Activated CD4-positive, alpha-beta T cell treated with anti-CD3 and anti-CD28 coated beads for 48 hours (primary cell): ENCODE measurements around the gene SAXO1.
"Not testable (repeated sequence)": the region's sequence is repeated elsewhere in the genome, so short reads cannot be mapped to it uniquely, and the experiment has no call there.

Experiments
- DNase-seq: peaks from one replicate; pipeline ENCODE4 v3.0.0-alpha.2; 2020

The SAXO1 gene

DNA sequence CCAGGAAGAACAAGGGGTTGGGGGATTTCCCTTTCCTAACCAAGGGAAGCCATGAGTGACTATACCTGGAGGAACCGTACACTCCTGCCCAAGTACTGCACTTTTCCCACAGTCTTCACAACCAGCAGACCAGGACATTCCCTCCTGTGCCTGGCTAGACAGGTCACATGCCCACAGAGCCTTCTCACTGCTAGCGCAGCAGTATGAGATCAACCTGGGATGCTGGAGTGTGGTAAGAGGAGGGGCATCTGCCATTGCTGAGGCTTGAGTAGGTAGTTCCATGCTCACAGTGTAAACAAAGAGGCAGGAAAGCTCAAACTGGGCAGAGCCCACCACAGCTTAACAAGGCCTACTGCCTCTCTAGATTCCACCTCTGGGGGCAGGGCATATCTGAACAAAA lies 35.9 kb downstream of the SAXO1 start:
- no peak for DNase-seq

DNA sequence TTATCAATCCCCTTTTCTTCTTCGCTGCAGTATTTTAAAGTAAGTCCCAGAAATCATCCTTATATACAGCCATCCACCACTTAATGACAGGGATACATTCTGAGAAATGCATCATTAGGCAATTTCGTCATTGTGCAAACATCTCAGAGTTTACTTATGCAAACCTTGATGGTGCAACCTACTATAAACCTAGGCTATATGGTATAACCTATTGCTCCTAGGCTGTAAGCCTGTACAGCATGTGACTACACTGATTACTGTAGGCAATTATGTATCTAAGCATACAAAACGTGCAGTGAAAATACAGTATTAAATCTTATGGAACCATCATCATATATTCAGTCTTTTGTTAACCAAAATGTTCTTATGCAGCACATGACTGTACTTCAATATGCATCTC lies 36.8 kb downstream of the SAXO1 start:
- DNase-seq = no peak

DNA sequence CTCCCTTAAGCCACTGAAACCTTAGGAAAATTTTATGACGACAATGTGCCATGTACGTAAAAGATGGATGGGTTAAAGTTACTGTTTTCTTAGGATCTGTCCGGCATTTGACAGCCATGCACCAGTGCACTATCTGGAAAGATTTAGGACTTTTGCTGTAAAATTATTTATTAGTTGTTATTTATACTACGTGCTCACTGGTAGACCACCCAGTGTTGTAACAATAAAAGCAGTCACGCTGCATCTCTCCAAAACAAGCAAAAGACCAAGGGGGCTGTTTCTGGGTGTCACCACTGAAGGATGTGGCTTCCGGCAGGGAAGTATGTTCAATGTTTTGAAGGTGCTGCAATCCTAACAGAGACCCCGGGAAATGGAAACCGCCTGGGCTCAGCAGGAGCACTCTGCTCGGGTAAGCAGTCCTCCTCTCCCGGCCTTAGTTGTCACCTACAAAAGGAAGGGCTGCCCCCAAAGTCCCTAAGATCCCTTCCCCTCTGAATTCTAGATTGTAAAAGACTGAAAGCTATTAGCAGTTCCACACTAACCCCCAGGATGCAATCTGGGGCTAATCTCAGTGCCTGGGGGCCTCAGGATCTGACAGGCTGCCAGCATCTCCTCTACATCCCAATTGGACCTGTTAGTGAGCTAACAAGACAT lies 38.6 kb downstream of the SAXO1 start:
- no peak for DNase-seq

DNA sequence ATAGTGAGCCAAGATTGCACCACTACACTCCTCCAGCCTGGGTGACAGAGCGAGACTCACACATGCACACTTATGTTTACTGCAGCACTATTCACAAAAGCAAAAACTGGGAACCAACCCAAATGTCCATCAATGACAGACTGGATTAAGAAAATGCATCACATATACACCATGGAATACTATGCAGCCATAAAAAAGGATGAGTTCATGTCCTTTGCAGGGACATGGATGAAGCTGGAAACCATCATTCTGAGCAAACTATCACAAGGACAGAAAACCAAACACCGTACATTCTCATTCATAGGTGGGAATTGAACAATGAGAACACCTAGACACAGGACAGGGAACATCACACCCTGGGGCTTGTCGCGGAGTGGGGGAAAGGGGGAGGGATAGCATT lies 41.8 kb downstream of the SAXO1 start:
- not testable (repeated sequence) for DNase-seq

DNA sequence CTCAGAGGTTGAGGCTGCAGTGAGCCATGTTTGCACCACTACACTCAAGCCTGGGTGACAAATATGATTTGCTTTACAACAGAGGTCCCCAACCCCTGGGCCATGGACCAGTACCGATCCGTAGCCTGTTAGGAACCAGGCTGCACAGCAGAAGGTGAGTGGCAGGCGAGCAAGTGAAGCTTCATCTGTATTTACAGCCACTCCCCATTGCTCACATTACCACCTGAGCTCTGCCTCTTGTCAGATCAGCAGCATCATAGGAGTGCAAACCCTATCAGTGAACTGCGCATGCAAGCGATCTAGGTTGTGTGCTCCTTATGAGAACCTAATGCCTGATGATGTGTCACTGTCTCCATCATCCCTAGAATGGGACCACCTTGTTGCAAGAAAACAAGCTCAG lies 42.5 kb downstream of the SAXO1 start:
- DNase-seq = no peak

DNA sequence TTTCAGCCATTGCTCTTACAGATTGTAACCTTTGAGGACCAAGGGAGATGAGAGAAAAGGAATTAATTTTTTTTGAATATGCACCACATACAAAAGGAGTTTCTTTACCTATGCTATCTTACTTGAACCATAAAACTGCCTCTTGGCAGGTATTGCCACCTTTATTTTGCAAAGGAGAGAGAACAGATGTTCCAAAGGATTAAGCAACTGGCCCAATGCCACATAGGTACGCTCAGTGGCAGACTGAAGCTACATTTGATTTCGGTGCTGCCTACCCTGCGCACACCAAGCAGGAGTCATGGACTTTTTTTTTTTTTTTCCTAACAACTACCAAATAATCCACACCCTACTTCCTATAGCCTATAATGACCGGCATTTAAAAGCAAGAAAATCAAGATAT lies 43.1 kb downstream of the SAXO1 start:
- no peak for DNase-seq

DNA sequence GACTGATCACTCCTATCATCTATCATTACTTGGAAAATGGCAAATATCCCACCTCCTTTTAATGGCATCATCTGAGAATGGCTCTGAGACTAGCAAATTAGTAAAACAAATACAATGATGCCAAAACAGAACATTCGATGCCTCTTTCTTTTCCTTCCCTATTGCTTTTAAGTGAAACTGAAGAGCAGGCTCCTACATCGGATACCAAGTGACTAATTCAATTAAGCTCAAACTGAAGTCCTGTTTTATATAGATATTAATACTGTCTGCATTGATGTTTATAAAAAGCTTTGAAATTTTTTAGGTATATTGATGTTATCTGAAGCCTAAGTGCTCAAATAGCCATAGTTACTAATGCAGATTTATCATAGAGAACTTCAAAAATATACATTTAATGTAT lies 43.9 kb downstream of the SAXO1 start:
- no peak for DNase-seq

DNA sequence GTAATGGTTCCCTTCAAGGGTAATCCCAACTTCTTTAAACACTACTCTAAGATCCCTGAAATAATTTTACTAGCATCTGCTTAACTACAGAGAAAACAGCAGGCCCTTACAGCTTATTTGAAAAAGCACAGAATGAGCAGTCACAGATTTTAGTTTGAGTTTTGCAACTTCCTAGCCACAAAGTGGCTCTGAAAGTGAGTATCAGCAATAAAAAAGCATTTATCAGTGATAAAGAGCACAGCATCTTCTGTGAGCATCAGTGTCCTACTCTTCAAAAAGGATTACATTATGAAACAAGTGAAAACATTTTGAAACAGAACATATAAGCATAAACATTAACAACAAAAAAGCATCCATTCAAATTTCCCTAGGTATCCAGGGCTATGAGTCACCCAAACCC lies 45.0 kb downstream of the SAXO1 start:
- no peak for DNase-seq

DNA sequence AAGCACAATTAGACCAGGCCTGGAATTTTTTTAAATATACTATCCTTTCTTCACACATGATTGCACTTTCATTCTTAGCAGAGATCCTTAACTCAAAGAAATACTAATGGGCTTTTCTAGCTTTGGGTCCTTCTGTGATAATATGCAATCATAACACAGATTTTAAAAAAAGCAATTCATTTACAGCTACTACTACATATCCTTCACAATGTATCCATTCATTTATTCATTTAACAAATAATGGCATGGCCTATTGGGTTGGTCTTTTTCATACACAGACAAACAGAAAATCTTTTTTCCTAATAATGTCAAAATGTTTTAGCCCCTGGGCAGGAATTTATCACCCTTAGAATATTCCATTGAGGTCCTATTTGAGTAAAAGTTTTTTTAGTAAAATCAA lies 47.0 kb downstream of the SAXO1 start:
- DNase-seq = no peak

DNA sequence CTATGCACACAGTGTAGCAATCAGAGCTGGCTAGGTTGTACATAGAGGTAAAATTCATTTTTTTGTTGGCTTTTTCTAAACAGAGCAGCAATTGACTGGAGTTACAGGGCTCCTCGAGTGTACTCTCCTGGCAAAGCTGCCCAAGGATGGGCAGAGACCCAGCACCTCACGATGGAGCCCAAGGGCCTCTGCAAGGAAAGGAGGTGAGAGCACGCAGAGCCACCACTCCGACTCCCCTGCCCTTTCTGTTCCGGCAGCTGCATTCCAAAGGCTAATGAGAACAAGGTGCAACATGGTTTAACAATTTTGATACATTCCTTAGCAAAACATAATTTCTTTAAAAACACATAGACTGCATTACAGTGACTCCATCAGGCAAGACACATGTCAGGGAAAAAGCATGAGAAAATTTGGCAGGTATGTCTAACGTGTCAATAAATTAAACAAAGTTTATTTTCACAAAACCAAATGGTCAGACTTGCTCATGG lies 47.5 kb downstream of the SAXO1 start:
- DNase-seq = no peak

DNA sequence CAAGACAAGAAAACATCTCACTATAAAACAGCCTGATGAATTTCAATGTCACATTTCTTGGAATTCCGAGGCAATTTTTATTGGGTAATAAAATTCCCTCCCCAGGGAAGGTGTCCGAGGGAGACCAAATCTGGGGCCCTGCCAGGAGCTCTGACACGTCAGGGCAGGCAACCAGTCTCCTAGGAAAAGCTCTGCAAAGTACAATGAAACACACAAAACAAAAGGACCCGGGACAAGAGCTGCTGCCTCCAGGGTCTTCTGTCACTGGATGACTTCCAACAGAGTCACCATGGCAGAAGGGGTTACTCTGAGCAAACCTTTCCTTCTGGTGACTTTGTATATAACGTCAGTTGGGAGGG lies 50.8 kb downstream of the SAXO1 start:
- DNase-seq = no peak

DNA sequence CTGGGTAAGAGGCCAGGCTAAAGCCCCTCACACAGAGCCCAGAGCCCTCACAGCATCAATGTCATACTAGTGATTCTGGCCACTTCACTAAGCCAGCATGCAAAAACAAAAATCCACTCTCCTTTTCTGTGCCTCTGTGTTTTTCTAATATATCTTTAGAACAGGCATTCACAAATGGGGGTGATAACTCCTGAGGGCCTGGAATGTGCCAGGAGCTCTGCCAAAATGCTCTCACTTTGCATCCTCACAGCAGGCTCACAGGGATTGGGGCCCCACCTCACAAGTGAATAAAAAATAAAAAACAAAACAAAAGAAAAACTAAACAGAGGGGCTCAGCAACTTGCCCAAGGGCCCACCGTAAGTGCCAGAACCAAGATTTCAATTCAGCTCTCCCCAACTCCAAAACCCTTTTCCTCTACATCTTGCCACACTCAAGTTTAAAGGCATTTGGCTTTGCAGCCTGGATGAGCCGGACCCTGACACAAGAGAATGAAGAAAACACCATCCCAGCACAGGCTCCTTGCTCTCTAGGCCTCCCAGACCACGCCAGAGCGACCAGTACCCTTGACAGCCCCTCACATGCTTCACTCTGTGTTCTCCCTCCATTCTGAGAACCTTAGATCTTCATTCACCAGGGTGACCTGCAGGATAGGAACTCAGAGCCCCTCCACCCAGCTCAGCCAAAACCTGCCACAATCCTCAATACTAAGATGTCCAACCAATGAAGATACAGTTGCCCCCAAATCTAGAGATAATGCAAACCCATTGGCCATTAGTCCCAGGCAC lies 51.3 kb downstream of the SAXO1 start:
- no peak for DNase-seq

DNA sequence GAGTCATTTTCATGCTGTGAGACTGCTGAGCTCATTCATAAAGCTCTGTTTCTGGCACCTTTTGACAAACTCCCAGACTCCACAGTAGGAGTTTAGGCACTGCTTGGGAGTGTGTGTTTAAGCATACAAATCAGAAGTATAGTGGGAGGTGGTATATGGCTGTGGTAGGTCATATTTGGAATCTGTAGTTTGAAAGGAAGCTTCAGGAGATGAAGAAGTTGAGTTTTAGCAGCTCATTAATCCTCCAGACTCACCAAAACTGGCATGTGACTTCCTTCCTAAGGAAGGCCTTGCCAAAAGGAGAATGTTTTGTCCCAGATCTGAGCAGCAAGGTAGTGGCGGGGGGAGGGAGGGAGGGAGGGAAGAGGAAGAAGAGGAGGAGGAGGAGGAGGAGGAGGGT lies 52.8 kb downstream of the SAXO1 start:
- DNase-seq = no peak

DNA sequence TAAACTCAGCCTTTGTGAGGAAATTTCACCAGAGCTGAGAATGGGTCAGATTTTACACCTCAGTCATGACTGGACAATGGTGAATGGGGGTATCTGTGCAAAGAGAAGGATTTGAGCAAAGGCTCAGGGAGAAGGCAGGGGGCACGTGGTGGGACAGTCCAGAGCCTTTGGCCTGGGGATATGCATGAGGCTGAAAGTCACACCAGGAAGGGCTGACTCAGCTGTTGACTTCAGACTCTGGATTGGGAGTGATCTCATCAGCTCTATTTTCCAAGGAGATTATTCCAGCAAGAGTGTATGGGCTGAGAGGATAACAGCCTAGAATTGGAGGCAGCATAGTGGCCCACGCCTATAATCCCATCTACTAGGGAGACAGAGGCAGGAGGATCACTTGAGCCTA lies 53.6 kb downstream of the SAXO1 start:
- DNase-seq = no peak

DNA sequence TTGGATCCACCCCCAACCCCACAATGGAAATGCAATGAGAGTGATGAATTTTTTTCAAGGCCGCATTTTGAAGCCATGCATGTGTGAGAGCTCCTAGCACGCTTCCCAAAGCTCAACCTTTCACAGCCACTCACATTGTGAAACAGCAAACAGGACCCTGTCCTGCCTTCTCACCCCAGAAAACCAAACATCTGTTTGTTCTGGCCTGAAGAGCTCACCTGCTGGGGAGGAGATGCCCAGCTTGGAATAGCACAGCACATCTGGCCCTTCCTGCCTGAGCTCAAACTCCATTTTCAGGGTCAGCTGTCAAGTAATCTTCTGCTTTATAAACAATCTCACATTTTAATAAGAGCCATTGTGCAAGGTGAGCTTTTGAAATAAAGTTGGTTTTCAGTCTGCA lies 54.8 kb downstream of the SAXO1 start:
- DNase-seq = no peak

DNA sequence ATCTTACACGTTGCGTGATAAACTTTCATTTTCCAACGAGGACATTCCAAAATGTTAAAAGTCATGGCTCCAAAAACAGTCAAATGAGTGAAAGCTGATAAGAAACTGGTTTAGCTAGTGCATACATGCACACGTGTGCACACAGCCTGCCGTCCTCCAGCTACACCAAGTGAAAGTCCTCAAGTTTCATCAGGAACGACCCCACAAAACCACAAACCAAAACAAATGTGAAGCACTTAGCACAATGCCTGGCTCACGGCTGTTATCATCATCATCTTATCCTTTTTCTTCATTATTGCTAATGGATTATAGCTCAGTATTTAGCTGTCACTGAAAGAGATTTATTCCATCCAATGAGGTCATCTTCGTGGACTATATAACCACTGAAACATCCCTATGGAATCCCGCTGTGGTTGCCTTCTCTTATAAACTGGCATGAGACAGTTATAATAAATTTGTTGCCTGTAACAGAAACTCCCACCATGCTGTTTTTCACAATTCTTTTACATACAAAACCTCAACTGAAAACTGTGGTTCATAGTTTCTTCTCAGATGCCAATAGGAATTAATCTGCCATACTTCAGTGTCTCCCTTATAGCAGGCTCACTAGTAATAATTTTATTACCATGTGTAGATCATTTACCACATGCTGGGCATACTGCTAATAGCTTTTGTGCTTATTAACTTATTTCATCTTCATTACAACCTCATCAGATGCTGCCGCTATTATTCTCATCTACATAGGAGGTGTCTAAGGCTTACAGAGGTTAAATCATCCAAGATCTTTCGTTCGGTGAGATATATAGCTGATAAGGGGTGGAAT lies 56.1 kb downstream of the SAXO1 start:
- no peak for DNase-seq

DNA sequence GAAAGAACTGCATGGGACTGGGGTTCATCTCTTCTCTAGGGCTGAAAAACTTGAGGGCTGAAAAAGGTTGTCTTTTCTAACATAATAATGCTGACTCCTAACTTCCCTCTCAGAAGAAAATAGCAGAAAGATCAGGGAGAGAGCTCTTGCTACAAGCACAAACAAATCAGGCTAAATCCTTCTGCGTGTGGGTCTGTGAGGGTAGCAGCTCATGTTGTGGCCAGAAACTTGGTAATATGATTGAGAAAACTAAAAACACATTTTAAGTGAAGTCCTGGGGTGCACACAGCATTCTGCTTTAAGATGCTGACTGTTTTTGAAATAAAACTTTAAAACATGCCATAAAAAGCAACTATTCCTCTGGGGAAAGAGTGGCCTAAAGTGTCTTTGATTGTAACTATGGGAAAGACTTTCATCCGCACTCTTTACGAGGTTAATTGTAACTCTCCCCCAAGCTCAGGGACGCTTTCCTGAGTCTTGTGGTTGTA lies 56.7 kb downstream of the SAXO1 start:
- no peak for DNase-seq

DNA sequence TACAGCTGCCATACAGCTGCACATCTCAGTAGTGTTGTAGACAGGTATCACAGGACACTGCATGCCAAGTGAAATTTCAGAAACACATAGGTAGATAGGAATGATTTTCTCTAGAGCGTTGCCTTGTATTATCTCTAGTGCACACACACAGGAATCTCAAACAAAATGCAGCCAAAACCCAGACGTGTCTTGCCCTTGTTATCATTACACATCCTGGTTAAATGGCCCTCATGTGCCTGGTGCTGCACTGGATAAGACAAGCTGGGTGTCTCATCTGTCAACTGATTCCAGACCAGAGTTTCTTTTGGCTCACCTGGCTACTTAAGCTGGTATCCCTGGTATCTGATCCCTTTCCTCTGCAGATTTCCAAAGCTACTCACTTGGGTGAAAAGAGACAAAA lies 59.7 kb downstream of the SAXO1 start:
- no peak for DNase-seq

DNA sequence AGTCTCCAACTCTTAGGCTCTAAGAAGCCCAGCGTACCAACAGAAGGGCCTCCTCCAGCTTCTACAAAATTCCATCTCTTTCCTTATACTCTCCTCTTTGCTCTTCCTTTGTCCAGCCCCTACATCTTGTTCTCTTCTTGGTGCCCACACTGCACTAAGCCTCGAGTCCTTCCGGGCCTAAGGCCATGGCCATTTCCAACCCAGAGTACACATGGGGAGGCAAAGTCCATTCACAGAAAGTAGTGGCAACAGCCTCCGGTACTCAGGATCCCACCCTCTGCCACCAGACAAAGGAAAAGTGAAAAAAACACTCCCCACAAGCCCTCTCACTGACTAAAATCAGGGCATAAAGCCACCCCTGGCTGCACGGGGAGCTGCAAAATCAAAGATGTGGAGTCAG lies 60.3 kb downstream of the SAXO1 start:
- DNase-seq = no peak

DNA sequence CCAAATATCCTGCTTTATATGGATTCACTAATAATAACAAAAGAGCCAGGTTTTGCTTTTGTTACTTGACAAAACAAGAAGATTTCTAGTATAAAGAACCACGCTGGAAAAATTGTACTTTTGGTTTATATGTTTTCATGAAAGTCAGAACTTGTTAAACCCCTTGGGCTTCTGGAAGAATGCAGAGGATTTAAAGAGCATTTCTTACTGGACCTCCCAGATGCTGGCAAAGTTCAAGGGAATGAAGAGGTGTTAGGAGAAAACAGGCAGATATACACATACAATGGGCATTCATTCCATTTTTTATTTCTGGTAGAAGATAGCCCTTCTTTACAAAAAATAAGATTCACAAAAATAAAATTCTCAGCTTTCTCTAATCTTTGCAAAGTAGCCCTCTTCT lies 61.1 kb downstream of the SAXO1 start:
- no peak for DNase-seq

DNA sequence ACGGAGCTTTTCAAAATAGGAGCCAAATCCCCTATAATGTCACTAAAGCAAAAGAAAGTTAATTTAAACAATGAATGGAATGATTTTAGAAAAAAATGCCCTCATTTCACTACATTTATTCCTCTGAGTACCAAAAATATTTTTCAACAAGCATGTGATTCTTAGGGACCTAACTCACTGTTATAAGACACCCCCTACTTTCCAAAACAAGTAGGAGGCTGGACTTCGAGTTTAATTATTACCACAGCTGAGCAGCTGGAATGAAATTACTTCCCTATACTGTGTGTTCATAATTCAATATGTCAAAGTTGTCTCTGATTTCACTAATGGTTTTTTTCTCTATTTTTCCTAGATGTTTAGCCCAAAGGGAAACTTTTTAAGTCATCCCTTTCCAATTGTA lies 61.6 kb downstream of the SAXO1 start:
- no peak for DNase-seq

DNA sequence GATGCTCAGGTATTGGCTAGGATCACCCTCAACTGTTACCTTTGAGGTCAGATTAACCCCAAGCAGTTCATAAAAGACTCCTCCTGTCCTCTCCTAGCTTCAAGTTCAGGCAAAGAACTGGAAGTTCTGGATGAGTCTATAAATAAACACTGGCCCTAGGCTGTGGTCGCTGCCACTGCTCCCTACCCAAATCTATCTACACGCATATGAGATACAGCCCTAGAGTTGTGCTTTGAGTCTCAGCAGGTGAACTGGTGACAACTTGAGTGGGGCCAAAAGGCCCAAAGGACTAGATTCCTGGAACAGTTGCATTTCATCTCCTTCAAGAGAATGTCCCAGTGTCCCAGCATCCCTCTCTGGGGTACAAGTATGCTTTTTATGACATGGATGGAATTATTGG lies 62.6 kb downstream of the SAXO1 start:
- DNase-seq = no peak

DNA sequence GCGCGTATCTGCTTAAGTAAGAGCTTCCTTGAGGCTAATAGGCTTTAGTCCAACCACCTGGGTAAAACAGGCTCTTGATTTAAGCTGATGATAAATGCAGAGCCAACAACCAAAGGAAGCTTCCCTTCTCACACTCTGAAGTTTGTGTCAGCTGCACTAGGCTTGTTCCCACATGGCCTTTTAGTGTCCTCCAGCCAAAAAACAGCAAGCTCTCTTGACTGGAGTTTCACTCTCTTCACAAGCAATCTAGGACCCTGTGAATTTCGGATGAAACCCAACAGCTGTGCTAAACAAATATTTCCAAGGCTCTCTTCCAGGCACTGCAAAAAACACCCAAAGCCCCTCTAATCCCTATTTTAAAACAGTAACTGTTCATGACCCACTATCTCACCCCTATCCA lies 63.9 kb downstream of the SAXO1 start:
- no peak for DNase-seq

DNA sequence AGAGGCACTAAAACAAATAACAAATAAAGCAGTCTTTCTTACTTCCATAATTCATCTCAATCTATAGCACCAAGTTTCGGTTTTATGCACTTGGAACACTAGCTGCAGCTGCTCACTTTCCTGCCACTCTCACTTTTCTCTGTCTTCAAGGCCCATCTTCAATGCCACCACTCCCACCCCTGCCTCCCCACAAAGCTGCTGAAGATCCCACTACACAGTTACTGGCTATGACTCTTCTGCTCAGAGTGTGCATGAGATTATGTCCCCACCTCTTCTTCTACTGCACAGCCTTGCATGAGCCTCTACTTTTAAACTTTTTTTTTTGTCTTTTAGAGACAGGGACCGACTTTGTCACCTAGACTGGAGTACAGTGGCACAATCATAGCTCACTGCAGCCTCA lies 77.4 kb downstream of the SAXO1 start:
- no peak for DNase-seq
